H1 (cell line): ENCODE measurements around the gene ST6GALNAC5. TPM values are rescaled to one million over a fixed set of nuclear protein-coding genes. Genes with fewer than 3 reads are reported as not detected.

ENCODE experiments used
- CEBPB ChIP-seq: IDR thresholded peaks from 2 replicates; pipeline ENCODE4 v1.6.1; 2012; ENCODE audit warnings: low read depth, low read length
- GABPA ChIP-seq: IDR thresholded peaks from 2 replicates; pipeline ENCODE4 v1.6.1; 2011; ENCODE audit warnings: mild to moderate bottlenecking, low read length, moderate library complexity, borderline replicate concordance; ENCODE audit not compliant: insufficient read depth
- GTF2F1 ChIP-seq: IDR thresholded peaks from 2 replicates; pipeline ENCODE4 v1.6.1; 2012; ENCODE audit warnings: low read depth, low read length, improper control_type of control experiment, borderline replicate concordance
- TBP ChIP-seq: IDR thresholded peaks from 2 replicates; pipeline ENCODE4 v1.6.1; 2011; ENCODE audit warnings: low read depth, low read length, improper control_type of control experiment
- polyA plus RNA-seq, 7 experiments: library from polyadenylated mRNA; depleted of rRNA in 3 of 7; stranded (reverse) in 5 of 7; unstranded in 2 of 7; fragments of >200 nt in 5 of 7; fragments of 200-250 nt in 2 of 7; gene quantifications; 1 replicate in 5 of 7; 2 replicates in 1 of 7; 4 replicates in 1 of 7; pipeline versions ENCODE4 v1.2.1 to v1.2.3, GENCODE V29; 2011 to 2013; ENCODE audit warnings: missing spikeins in 2 of 7, mixed read lengths in 2 of 7
- total RNA-seq: library from RNA; stranded (reverse); fragmentation: NEBNext Ultra II Directional; extraction: Animal tissue kit (Norgen Biotek cat#: 25700); gene quantifications from 2 replicates; pipeline ENCODE4 v1.2.1, GENCODE V29; 2021
- TF ChIP-seq, protein P1 (sequence below): fragments of 300-600 bp; sonication (generic); IDR thresholded peaks from 2 replicates; pipeline ENCODE4 v1.7.1; 2012; ENCODE audit warnings: low read length, moderate library complexity, mild to moderate bottlenecking, inconsistent platforms; ENCODE audit not compliant: insufficient replicate concordance

ST6GALNAC5 gene
- total and polyA plus RNA-seq, 2 of the 8 experiments (the other 6 are each of a cell fraction or from before 2014, with no cell fraction given): 6.2 to 7.3 TPM

GRCh38 chr1:76861149-76861548 lies 6.1 kb upstream of the ST6GALNAC5 start (continued):
- TF ChIP-seq, protein P1, sequence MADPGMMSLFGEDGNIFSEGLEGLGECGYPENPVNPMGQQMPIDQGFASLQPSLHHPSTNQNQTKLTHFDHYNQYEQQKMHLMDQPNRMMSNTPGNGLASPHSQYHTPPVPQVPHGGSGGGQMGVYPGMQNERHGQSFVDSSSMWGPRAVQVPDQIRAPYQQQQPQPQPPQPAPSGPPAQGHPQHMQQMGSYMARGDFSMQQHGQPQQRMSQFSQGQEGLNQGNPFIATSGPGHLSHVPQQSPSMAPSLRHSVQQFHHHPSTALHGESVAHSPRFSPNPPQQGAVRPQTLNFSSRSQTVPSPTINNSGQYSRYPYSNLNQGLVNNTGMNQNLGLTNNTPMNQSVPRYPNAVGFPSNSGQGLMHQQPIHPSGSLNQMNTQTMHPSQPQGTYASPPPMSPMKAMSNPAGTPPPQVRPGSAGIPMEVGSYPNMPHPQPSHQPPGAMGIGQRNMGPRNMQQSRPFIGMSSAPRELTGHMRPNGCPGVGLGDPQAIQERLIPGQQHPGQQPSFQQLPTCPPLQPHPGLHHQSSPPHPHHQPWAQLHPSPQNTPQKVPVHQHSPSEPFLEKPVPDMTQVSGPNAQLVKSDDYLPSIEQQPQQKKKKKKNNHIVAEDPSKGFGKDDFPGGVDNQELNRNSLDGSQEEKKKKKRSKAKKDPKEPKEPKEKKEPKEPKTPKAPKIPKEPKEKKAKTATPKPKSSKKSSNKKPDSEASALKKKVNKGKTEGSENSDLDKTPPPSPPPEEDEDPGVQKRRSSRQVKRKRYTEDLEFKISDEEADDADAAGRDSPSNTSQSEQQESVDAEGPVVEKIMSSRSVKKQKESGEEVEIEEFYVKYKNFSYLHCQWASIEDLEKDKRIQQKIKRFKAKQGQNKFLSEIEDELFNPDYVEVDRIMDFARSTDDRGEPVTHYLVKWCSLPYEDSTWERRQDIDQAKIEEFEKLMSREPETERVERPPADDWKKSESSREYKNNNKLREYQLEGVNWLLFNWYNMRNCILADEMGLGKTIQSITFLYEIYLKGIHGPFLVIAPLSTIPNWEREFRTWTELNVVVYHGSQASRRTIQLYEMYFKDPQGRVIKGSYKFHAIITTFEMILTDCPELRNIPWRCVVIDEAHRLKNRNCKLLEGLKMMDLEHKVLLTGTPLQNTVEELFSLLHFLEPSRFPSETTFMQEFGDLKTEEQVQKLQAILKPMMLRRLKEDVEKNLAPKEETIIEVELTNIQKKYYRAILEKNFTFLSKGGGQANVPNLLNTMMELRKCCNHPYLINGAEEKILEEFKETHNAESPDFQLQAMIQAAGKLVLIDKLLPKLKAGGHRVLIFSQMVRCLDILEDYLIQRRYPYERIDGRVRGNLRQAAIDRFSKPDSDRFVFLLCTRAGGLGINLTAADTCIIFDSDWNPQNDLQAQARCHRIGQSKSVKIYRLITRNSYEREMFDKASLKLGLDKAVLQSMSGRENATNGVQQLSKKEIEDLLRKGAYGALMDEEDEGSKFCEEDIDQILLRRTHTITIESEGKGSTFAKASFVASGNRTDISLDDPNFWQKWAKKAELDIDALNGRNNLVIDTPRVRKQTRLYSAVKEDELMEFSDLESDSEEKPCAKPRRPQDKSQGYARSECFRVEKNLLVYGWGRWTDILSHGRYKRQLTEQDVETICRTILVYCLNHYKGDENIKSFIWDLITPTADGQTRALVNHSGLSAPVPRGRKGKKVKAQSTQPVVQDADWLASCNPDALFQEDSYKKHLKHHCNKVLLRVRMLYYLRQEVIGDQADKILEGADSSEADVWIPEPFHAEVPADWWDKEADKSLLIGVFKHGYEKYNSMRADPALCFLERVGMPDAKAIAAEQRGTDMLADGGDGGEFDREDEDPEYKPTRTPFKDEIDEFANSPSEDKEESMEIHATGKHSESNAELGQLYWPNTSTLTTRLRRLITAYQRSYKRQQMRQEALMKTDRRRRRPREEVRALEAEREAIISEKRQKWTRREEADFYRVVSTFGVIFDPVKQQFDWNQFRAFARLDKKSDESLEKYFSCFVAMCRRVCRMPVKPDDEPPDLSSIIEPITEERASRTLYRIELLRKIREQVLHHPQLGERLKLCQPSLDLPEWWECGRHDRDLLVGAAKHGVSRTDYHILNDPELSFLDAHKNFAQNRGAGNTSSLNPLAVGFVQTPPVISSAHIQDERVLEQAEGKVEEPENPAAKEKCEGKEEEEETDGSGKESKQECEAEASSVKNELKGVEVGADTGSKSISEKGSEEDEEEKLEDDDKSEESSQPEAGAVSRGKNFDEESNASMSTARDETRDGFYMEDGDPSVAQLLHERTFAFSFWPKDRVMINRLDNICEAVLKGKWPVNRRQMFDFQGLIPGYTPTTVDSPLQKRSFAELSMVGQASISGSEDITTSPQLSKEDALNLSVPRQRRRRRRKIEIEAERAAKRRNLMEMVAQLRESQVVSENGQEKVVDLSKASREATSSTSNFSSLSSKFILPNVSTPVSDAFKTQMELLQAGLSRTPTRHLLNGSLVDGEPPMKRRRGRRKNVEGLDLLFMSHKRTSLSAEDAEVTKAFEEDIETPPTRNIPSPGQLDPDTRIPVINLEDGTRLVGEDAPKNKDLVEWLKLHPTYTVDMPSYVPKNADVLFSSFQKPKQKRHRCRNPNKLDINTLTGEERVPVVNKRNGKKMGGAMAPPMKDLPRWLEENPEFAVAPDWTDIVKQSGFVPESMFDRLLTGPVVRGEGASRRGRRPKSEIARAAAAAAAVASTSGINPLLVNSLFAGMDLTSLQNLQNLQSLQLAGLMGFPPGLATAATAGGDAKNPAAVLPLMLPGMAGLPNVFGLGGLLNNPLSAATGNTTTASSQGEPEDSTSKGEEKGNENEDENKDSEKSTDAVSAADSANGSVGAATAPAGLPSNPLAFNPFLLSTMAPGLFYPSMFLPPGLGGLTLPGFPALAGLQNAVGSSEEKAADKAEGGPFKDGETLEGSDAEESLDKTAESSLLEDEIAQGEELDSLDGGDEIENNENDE: no peak
- TF ChIP-seq CEBPB: no peak
- TF ChIP-seq GABPA: no peak
- no peak for TF ChIP-seq GTF2F1
- no peak for TF ChIP-seq TBP
